ENCODE results near the gene CNOT6L. TPM values are rescaled to one million over a fixed set of nuclear protein-coding genes. Genes with fewer than 3 reads are reported as not detected.

The CNOT6L gene
- polyA plus RNA-seq, 1 donor from 2014 or later: 14.4 TPM

GRCh38 chr4:77665381-77666069 lies 153.6 kb downstream of the CNOT6L start:
- Histone ChIP-seq H3F3A (ENCODE audit: insufficient read depth, low read length, poor library complexity, severe bottlenecking) (no peaks in the 10 kb centered on the region), H3K27me3 (ENCODE audit: insufficient read depth, low read depth, low read length) (no peaks in the 10 kb centered on the region), H3K4me3 (ENCODE audit: low read length) (no peak overlapping the region), H3K79me2 (replicated peaks; ENCODE audit: insufficient read depth, low read length) (no peaks in the 10 kb centered on the region), H3K4me2 (ENCODE audit: low read length) (no peak overlapping the region), H2AFZ (ENCODE audit: low read depth, low read length) (no peak overlapping the region), H3K9ac (ENCODE audit: low read length) (no peak overlapping the region), H3K36me3 (ENCODE audit: insufficient read depth, low read length) (no peaks in the 10 kb centered on the region), H3K9me2 (ENCODE audit: insufficient read depth, low read length) (no peaks in the 10 kb centered on the region), H3K9me3 (ENCODE audit: low read length) (no peaks in the 10 kb centered on the region), H3K27ac (ENCODE audit: low read length) (no peak overlapping the region), H4K20me1 (ENCODE audit: insufficient read depth) (no peaks in the 10 kb centered on the region)
- no peak for TF ChIP-seq MXI1 (conservative IDR thresholded peaks at IDR 0.05; ENCODE audit: poor library complexity, severe bottlenecking)
- no peak for TF ChIP-seq SMC3 (conservative IDR thresholded peaks at IDR 0.05; ENCODE audit: poor library complexity)
- no peak for TF ChIP-seq TAF1 (IDR thresholded peaks at IDR 0.05; ENCODE audit: low read depth)
- TF ChIP-seq CTCF (IDR thresholded peaks at IDR 0.05; ENCODE audit: poor library complexity, severe bottlenecking): no peak
- no peak for TF ChIP-seq POLR2AphosphoS5 (IDR thresholded peaks at IDR 0.05)
- TF ChIP-seq EZH2 (IDR thresholded peaks at IDR 0.05; ENCODE audit: borderline replicate concordance, insufficient read depth, low read length, poor library complexity, severe bottlenecking): no peak
- TF ChIP-seq REST (IDR thresholded peaks at IDR 0.05; ENCODE audit: borderline replicate concordance): no peak
- no peak for TF ChIP-seq EP300 (conservative IDR thresholded peaks at IDR 0.05; ENCODE audit: poor library complexity, severe bottlenecking)
- TF ChIP-seq RAD21 (conservative IDR thresholded peaks at IDR 0.05): no peak

Small RNA genes within 50 kb of the gene (small RNA-seq; reads per million reads assigned to genes)
- 0 reads per million in 3 experiments for gene AC112225.1
- gene RF00612: 0 reads per million in 3 experiments

Other genes starting within 250 kb of the CNOT6L start
- 0.34 TPM in 1 of 2 replicates, not detected in the other for gene CXCL13, start 213.5 kb downstream of the CNOT6L start, polyA plus RNA-seq
- 40.2 and 41.9 TPM in 2 replicates for gene MRPL1, start 43.5 kb upstream of the CNOT6L start, polyA plus RNA-seq
- gene FRAS1, start 238.0 kb upstream of the CNOT6L start, polyA plus RNA-seq: 2.8 and 3.5 TPM in 2 replicates

Measured in neural cell (in vitro differentiated cells).